ENCODE results near the gene SPEF2. TPM values are rescaled to one million over a fixed set of nuclear protein-coding genes. Genes with fewer than 3 reads are reported as not detected.
A peak's percentile ranks its signal among the peaks of the same experiment; 100 is the strongest.

SPEF2 gene
- 10.0 and 11.5 TPM in 2 replicates for total RNA-seq

- Mint-ChIP-seq H3K4me3 (ENCODE audit: low read depth) (peak within 1 kb of the TSS; percentile 89), H3K4me1 (ENCODE audit: low read depth) (peaks cover 28% of the 10 kb centered on the region), H3K36me3 (ENCODE audit: low read depth) (peaks cover 15% of the 10 kb centered on the region), H3K27ac (peak within 1 kb of the TSS; percentile 95), H3K27me3 (ENCODE audit: low read depth) (no peaks in the 10 kb centered on the region), H3K9me3 (peaks cover 35% of the 10 kb centered on the region)
- peak; percentile 77 for DNase-seq (ENCODE audit: low spot score)
- intact Hi-C loops (cut with micrococcal nuclease): loop anchor here (1.0 to 2.0 kb wide), 4 partner anchors 157 to 309 kb away; no protein-coding TSS in a partner anchor
Observed at GRCh38 chr5:35617435-35618303, at the start of gene SPEF2. SPEF2 (plus strand) TSS chr5:35617863; CDS start chr5:35617998, 135 bp downstream.

- no peaks in the 10 kb centered on the region for H3K36me3 Mint-ChIP-seq (ENCODE audit: low read depth)
- no peaks in the 10 kb centered on the region for H3K4me1 Mint-ChIP-seq (ENCODE audit: low read depth)
- intact Hi-C loops (cut with micrococcal nuclease): no loop called here
- H3K27me3 Mint-ChIP-seq (ENCODE audit: low read depth): no peaks in the 10 kb centered on the region
- no peak for DNase-seq (ENCODE audit: low spot score)
- no peaks in the 10 kb centered on the region for H3K9me3 Mint-ChIP-seq
- no peak overlapping the region for H3K4me3 Mint-ChIP-seq (ENCODE audit: low read depth)
- no peak overlapping the region for H3K27ac Mint-ChIP-seq
Observed at GRCh38 chr5:35575578-35575977, 42.1 kb upstream of the SPEF2 start.

- no peak for DNase-seq (ENCODE audit: low spot score)
- no peaks in the 10 kb centered on the region for H3K36me3 Mint-ChIP-seq (ENCODE audit: low read depth)
- intact Hi-C loops (cut with micrococcal nuclease): no loop called here
- no peak overlapping the region for H3K27ac Mint-ChIP-seq
- peaks cover 25% of the 10 kb centered on the region for H3K27me3 Mint-ChIP-seq (ENCODE audit: low read depth)
- H3K9me3 Mint-ChIP-seq: no peaks in the 10 kb centered on the region
- H3K4me1 Mint-ChIP-seq (ENCODE audit: low read depth): no peaks in the 10 kb centered on the region
- H3K4me3 Mint-ChIP-seq (ENCODE audit: low read depth): no peak overlapping the region
Observed at GRCh38 chr5:35587419-35587818, 30.2 kb upstream of the SPEF2 start.

GRCh38 chr5:35593338-35593737, 24.3 kb upstream of the SPEF2 start:
- no peaks in the 10 kb centered on the region for H3K36me3 Mint-ChIP-seq (ENCODE audit: low read depth)
- H3K9me3 Mint-ChIP-seq: no peaks in the 10 kb centered on the region
- no peaks in the 10 kb centered on the region for H3K4me1 Mint-ChIP-seq (ENCODE audit: low read depth)
- H3K4me3 Mint-ChIP-seq (ENCODE audit: low read depth): no peak overlapping the region
- no peak overlapping the region for H3K27ac Mint-ChIP-seq
- intact Hi-C loops (cut with micrococcal nuclease): no loop called here
- peaks cover 7% of the 10 kb centered on the region for H3K27me3 Mint-ChIP-seq (ENCODE audit: low read depth)
- DNase-seq (ENCODE audit: low spot score): no peak

GRCh38 chr5:35598707-35599370, 18.8 kb upstream of the SPEF2 start:
- no peak overlapping the region for H3K27ac Mint-ChIP-seq
- H3K4me3 Mint-ChIP-seq (ENCODE audit: low read depth): no peak overlapping the region
- peaks cover 5% of the 10 kb centered on the region for H3K4me1 Mint-ChIP-seq (ENCODE audit: low read depth)
- intact Hi-C loops (cut with micrococcal nuclease): no loop called here
- H3K9me3 Mint-ChIP-seq: peaks cover 2% of the 10 kb centered on the region
- H3K36me3 Mint-ChIP-seq (ENCODE audit: low read depth): no peaks in the 10 kb centered on the region
- no peak for DNase-seq (ENCODE audit: low spot score)
- H3K27me3 Mint-ChIP-seq (ENCODE audit: low read depth): peaks cover 13% of the 10 kb centered on the region

- Mint-ChIP-seq H3K9me3 (peaks cover 5% of the 10 kb centered on the region), H3K36me3 (ENCODE audit: low read depth) (no peaks in the 10 kb centered on the region), H3K27me3 (ENCODE audit: low read depth) (peaks cover 18% of the 10 kb centered on the region), H3K4me3 (ENCODE audit: low read depth) (no peak overlapping the region), H3K4me1 (ENCODE audit: low read depth) (peaks cover 5% of the 10 kb centered on the region), H3K27ac (no peak overlapping the region)
- DNase-seq (ENCODE audit: low spot score): no peak
- intact Hi-C loops (cut with micrococcal nuclease): no loop called here
Observed at GRCh38 chr5:35600591-35600990, 17.1 kb upstream of the SPEF2 start.

- Mint-ChIP-seq H3K36me3 (ENCODE audit: low read depth) (peaks cover 3% of the 10 kb centered on the region), H3K4me1 (ENCODE audit: low read depth) (no peaks in the 10 kb centered on the region), H3K4me3 (ENCODE audit: low read depth) (no peak overlapping the region), H3K27me3 (ENCODE audit: low read depth) (peaks cover 12% of the 10 kb centered on the region), H3K9me3 (peaks cover 8% of the 10 kb centered on the region), H3K27ac (no peak overlapping the region)
- intact Hi-C loops (cut with micrococcal nuclease): no loop called here
- DNase-seq (ENCODE audit: low spot score): no peak
Observed at GRCh38 chr5:35608881-35609779, 8.5 kb upstream of the SPEF2 start.

- Mint-ChIP-seq H3K27ac (peak overlapping the region; percentile 95), H3K36me3 (ENCODE audit: low read depth) (peaks cover 15% of the 10 kb centered on the region), H3K4me1 (ENCODE audit: low read depth) (peaks cover 28% of the 10 kb centered on the region), H3K9me3 (peaks cover 35% of the 10 kb centered on the region), H3K4me3 (ENCODE audit: low read depth) (peak overlapping the region; percentile 89), H3K27me3 (ENCODE audit: low read depth) (no peaks in the 10 kb centered on the region)
- DNase-seq (ENCODE audit: low spot score): no peak
- intact Hi-C loops (cut with micrococcal nuclease): loop anchor here (1.0 to 2.0 kb wide), 4 partner anchors 157 to 309 kb away; no protein-coding TSS in a partner anchor
Observed at GRCh38 chr5:35617060-35617434, 616 bp upstream of the SPEF2 start.

- Mint-ChIP-seq H3K4me3 (ENCODE audit: low read depth) (peak overlapping the region; percentile 89), H3K4me1 (ENCODE audit: low read depth) (peaks cover 33% of the 10 kb centered on the region), H3K36me3 (ENCODE audit: low read depth) (peaks cover 15% of the 10 kb centered on the region), H3K9me3 (peaks cover 34% of the 10 kb centered on the region), H3K27ac (peak overlapping the region; percentile 30), H3K27me3 (ENCODE audit: low read depth) (no peaks in the 10 kb centered on the region)
- intact Hi-C loops (cut with micrococcal nuclease): no loop called here
- DNase-seq (ENCODE audit: low spot score): no peak
Observed at GRCh38 chr5:35618304-35618636, 607 bp downstream of the SPEF2 start.

- peaks cover 34% of the 10 kb centered on the region for H3K4me1 Mint-ChIP-seq (ENCODE audit: low read depth)
- no peak for DNase-seq (ENCODE audit: low spot score)
- H3K36me3 Mint-ChIP-seq (ENCODE audit: low read depth): peaks cover 12% of the 10 kb centered on the region
- H3K9me3 Mint-ChIP-seq: peaks cover 29% of the 10 kb centered on the region
- peak overlapping the region; percentile 89 for H3K4me3 Mint-ChIP-seq (ENCODE audit: low read depth)
- intact Hi-C loops (cut with micrococcal nuclease): no loop called here
- H3K27ac Mint-ChIP-seq: peak overlapping the region; percentile 30
- H3K27me3 Mint-ChIP-seq (ENCODE audit: low read depth): no peaks in the 10 kb centered on the region
Observed at GRCh38 chr5:35618781-35619180, 1.1 kb downstream of the SPEF2 start.

GRCh38 chr5:35622974-35623373, 5.3 kb downstream of the SPEF2 start:
- H3K9me3 Mint-ChIP-seq: no peaks in the 10 kb centered on the region
- intact Hi-C loops (cut with micrococcal nuclease): no loop called here
- H3K36me3 Mint-ChIP-seq (ENCODE audit: low read depth): no peaks in the 10 kb centered on the region
- no peak overlapping the region for H3K4me3 Mint-ChIP-seq (ENCODE audit: low read depth)
- H3K27ac Mint-ChIP-seq: no peak overlapping the region
- DNase-seq (ENCODE audit: low spot score): no peak
- H3K4me1 Mint-ChIP-seq (ENCODE audit: low read depth): peaks cover 37% of the 10 kb centered on the region
- H3K27me3 Mint-ChIP-seq (ENCODE audit: low read depth): no peaks in the 10 kb centered on the region

GRCh38 chr5:35623991-35624390, 6.3 kb downstream of the SPEF2 start:
- Mint-ChIP-seq H3K27me3 (ENCODE audit: low read depth) (no peaks in the 10 kb centered on the region), H3K27ac (no peak overlapping the region), H3K9me3 (no peaks in the 10 kb centered on the region), H3K4me3 (ENCODE audit: low read depth) (no peak overlapping the region), H3K4me1 (ENCODE audit: low read depth) (peaks cover 31% of the 10 kb centered on the region), H3K36me3 (ENCODE audit: low read depth) (peaks cover 3% of the 10 kb centered on the region)
- DNase-seq (ENCODE audit: low spot score): no peak
- intact Hi-C loops (cut with micrococcal nuclease): no loop called here

Measured in activated T-helper 2 cell treated with anti-CD3 and anti-CD28 coated beads, Interferon-gamma antibody, Interleukin-2, Interleukin-4, amounts not matched to agents 10 μg/mL and 5 μg/mL and 100 μg/mL, durations not matched to agents 14 hours and 24 hours and 36 hours (primary cell).